NCI-H345 (cell line): ENCODE data around the gene ARHGAP15.

Experiments used
- DNase-seq: peaks from one replicate; lab custom pipeline; 2025; lab: John Stamatoyannopoulos, UW

The ARHGAP15 gene

GRCh38 chr2:143764706-143765105 is 635.5 kb downstream of the ARHGAP15 start:
- no peak for DNase-seq

GRCh38 chr2:143768991-143769390 is 639.8 kb downstream of the ARHGAP15 start:
- DNase-seq, result no peak

- DNase-seq, result no peak
Observed at GRCh38 chr2:143771939-143772338, 642.7 kb downstream of the ARHGAP15 start.

GRCh38 chr2:143776526-143777297 is 647.5 kb downstream of the ARHGAP15 start:
- DNase-seq, result no peak

GRCh38 chr2:143779021-143779420 is 649.8 kb downstream of the ARHGAP15 start:
- no peak for DNase-seq

GRCh38 chr2:143786026-143786765 is 657.0 kb downstream of the ARHGAP15 start:
- DNase-seq, result no peak

- no peak for DNase-seq
Observed at GRCh38 chr2:143787674-143788073, 658.5 kb downstream of the ARHGAP15 start.

- DNase-seq, result no peak
Observed at GRCh38 chr2:143792602-143793001, 663.4 kb downstream of the ARHGAP15 start.

- no peak for DNase-seq
Observed at GRCh38 chr2:143793381-143793780, 664.2 kb downstream of the ARHGAP15 start.

- peak; percentile 34 for DNase-seq
Observed at GRCh38 chr2:143796051-143796450, 666.8 kb downstream of the ARHGAP15 start.

- DNase-seq, result no peak
Observed at GRCh38 chr2:143801561-143801960, 672.3 kb downstream of the ARHGAP15 start.

GRCh38 chr2:143802242-143802641 is 673.0 kb downstream of the ARHGAP15 start:
- no peak for DNase-seq

GRCh38 chr2:143802871-143803650 is 673.8 kb downstream of the ARHGAP15 start:
- DNase-seq, result no peak

GRCh38 chr2:143803936-143804335 is 674.7 kb downstream of the ARHGAP15 start:
- DNase-seq, result no peak

- no peak for DNase-seq
Observed at GRCh38 chr2:143805666-143806065, 676.4 kb downstream of the ARHGAP15 start.

GRCh38 chr2:143807192-143807591 is 678.0 kb downstream of the ARHGAP15 start:
- no peak for DNase-seq

- no peak for DNase-seq
Observed at GRCh38 chr2:143807671-143808070, 678.5 kb downstream of the ARHGAP15 start.

GRCh38 chr2:143808166-143808565 is 678.9 kb downstream of the ARHGAP15 start:
- DNase-seq, result no peak

GRCh38 chr2:143815082-143815481 is 685.9 kb downstream of the ARHGAP15 start:
- no peak for DNase-seq

- DNase-seq, result no peak
Observed at GRCh38 chr2:143816916-143817315, 687.7 kb downstream of the ARHGAP15 start.
